ENCODE measurements around the gene MFAP5.

DNA sequence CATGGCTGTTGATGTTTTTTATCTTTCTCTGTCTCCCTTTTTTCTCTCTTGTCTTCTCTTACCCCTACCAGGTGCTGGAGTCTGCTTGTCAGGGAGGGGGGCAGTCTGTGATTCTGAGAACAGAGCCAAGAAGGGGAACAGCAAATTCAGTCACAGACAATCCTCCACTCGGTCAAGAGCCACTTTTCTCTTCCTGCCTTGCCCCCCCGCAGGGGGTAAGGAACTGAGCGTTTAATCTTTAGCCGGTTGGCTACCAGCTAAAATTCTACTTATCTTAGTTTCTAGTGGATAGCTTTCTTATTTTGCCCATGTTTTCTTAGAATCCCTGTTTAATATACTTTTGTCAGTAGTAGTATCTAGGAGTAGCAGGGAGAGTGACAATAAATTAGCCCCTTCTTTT, 37.1 kb upstream of the MFAP5 start:
- TF ChIP-seq CEBPB (IDR thresholded peaks at IDR 0.05; ENCODE audit: low read depth) (no peak), YY1 (IDR thresholded peaks at IDR 0.05; ENCODE audit: extremely low read depth, insufficient replicate concordance, low read depth, low read length) (no peak), ELF1 (IDR thresholded peaks at IDR 0.05; ENCODE audit: borderline replicate concordance, low read depth) (no peak), POLR2AphosphoS5 (IDR thresholded peaks at IDR 0.05; ENCODE audit: low read depth, low read length) (no peak), CTCF (IDR thresholded peaks at IDR 0.05 in 2 of 3, conservative IDR thresholded peaks at IDR 0.05 in 1 of 3; ENCODE audit: borderline replicate concordance in 1 of 3, insufficient read depth in 1 of 3, low read depth in 2 of 3, low read length in 2 of 3) (no peak), ATF3 (IDR thresholded peaks at IDR 0.05) (no peak), ZNF274 (IDR thresholded peaks at IDR 0.05; ENCODE audit: low read depth, low read length) (no peak), EZH2phosphoT487 (IDR thresholded peaks at IDR 0.05; ENCODE audit: borderline replicate concordance) (no peak), JUND (IDR thresholded peaks at IDR 0.05) (no peak), ZFX (IDR thresholded peaks at IDR 0.05) (no peak)
